Activated T-helper 1 cell treated with Interleukin-2 at 50 U/mL for 16 hours (primary cell): ENCODE measurements around the gene ADAMTS3.
"Not testable (repeated sequence)": the region's sequence is repeated elsewhere in the genome, so short reads cannot be mapped to it uniquely, and the experiment has no call there.

Source experiments
- DNase-seq: peaks from one replicate; pipeline ENCODE4 v3.0.0-alpha.2; 2020; ENCODE audit warnings: low read depth

Gene ADAMTS3

GRCh38 chr4:72552447-72552846 lies 16.6 kb downstream of the ADAMTS3 start:
- no peak for DNase-seq

GRCh38 chr4:72546456-72546855 lies 22.6 kb downstream of the ADAMTS3 start:
- DNase-seq = no peak

- DNase-seq = not testable (repeated sequence)
Observed at GRCh38 chr4:72540694-72541093, 28.3 kb downstream of the ADAMTS3 start.

DNA sequence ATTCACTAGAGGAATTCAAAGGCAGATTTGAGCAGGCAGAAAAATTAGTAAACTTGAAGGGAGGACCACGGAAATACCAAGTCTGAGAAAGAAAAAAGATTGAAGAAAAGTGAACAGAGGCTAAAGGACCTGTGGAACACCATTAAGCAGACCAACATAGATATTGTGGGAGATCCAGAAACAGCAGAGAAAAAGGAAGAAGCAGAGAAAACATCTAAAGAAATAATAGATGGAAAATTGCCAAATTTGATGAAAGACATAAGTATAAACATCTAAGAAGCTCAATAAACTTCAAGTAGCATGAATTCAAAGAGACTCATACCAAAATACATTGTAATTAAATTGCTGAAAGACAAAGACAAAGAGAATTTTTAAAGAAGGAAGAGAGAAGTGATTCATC lies 31.0 kb downstream of the ADAMTS3 start:
- DNase-seq = no peak

GRCh38 chr4:72536443-72536842 lies 32.6 kb downstream of the ADAMTS3 start:
- no peak for DNase-seq

DNA sequence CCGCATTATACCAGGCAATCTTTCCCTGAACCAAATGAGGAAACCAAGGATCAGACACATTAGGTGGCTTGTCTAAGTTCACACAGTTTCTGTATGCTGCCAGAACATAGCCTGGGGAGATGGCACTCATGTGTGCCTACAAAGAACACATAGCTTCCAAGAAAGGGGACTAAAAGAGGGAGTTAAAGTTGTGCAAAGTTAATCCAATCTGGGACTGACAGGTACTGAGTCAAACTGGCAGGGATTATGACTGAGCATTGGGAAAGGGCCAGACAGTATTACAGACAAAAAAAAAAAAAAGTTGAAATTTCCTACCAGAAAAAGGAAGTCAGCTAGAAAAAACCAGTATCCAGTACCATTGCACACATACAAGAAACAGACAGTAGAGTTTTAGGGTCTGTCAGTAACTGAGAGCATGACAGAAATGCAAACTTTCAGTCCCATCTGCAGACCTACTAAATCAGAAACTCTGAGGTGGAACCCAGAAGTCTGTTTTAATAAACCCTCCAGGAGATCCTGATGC lies 37.2 kb downstream of the ADAMTS3 start:
- no peak for DNase-seq

DNA sequence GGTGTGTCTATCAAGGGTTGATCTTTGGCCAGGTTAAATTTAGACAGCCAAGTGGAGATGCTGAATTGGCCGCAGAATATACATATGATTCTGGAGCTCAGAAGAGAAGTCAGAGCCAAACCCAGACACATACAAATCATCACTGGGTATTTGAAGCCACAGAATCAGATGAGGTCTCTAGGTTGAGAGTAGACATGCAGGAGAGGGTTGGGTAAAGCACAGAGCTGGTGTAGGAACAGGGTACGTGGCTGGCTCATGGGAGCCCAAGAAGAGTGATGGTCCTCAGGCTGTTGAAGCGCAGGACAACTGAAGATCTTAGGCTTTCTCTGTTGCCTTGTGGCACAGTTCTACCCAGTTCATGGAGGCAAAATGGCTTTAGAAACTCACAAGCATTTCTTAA lies 37.7 kb downstream of the ADAMTS3 start:
- no peak for DNase-seq

DNA sequence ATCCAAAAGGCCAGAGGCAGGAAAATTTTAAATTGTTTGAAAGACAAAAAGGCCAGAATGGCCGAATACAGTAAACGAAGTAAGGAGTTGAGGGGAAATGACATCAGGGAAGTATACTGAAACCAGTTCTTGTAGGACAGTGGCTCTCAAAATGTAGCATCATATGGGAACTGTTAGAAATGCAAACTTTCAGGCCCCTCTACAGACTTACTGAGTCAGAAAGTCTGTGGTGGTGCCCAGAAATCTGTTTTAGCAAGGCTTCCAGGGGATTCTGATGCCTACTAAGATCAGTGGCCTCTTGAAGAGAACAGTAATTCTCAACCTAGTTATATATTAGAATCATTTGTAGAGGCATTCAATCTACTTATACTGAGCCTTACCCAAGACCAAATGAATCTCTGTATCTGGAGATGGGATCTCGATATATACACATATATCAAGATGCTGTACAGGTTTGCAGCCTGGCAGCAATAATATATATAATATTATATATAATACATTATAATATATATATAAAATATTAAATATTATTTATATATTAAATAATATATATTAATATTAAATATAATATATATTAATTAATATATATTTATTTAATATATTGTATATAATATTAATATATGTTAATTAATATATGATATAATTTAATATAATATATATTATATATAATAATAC lies 39.7 kb downstream of the ADAMTS3 start:
- no peak for DNase-seq

DNA sequence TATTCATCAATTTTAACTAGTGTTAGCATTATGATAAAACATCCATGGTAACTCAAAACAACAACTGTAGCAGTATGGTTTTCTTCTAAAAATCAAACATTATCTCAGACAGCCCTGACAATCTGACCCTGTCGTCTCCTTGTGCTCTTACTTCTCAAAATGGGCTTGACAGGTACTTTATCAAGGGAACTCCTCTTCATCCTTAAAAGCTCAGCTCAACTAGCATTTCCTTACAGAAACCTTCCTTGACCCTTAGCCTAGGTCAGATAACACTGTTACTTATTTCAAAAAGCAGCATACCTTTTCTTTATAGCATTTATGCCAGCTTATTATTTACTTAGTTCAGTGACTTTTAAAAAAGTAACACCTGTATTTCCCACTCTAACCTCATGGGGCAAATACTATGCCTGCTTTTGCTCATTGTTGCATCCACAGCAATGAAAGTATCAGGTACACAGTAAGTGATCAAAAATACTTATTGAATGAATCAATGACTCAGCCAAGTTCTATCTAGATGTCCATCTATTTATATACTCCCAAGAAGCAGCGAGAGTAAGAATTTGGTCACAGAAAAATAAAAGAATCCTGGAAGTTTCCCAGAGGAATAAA lies 41.9 kb downstream of the ADAMTS3 start:
- no peak for DNase-seq

GRCh38 chr4:72525938-72526337 lies 43.1 kb downstream of the ADAMTS3 start:
- DNase-seq = no peak

DNA sequence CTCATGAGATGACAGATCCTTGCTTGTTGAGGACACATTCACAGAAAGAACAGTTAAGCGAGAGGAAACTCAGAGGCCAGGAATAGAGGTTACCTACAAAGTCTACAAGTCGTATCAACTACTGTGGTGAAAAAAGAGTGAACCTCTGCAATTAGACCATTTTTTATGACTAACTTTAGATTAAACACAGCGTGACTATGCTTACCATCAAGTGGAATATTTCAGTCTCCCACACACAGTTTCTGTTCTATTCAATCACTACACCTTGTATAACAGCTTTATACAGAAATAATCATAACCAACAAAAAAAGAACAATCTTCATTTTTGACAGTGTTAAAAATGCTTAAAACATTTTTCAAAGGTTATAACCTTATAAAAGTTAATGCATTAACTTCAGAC lies 46.6 kb downstream of the ADAMTS3 start:
- DNase-seq = no peak

DNA sequence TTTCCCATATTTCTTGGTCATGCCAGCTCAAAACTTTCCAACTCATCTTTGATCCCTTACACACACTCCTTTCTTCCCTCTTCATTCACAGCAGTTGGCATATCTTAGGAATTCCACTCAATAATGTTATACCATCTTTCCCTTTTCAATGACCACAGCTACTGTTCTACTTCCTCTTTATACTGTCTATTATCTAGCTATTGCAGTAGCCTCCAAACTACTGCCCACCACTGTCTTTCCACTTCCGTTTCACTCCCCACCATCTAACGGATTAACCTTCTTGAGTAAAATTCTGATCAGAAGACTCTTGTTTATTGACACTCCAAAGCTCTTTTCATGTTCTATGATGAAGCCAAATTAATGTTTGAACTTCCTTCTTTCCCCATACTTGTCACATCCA lies 55.8 kb downstream of the ADAMTS3 start:
- no peak for DNase-seq

DNA sequence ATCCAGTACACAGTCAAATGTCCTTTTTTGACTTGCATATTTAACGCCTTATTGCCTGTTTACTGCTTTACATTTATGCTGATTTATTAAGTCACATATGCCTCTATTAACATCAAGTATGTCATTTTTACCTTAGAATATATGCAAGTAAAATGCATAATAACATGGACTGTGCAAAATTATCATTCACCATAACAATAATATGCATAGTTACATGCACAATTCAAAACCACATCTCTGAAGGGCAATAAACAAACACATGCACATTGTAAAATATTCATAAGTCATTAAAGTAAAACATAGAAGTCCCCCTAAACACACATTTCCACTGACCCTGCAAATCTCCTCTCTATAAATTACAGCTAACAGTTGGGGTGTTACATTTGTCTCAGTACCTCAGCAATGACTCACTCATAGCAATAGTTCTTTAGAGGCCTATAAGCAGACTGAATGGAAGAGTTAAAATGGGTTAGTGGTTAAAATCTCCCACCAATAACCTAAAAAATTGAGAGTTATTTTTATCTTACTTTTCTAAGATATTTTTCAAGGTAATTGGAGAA lies 61.1 kb downstream of the ADAMTS3 start:
- DNase-seq = no peak

DNA sequence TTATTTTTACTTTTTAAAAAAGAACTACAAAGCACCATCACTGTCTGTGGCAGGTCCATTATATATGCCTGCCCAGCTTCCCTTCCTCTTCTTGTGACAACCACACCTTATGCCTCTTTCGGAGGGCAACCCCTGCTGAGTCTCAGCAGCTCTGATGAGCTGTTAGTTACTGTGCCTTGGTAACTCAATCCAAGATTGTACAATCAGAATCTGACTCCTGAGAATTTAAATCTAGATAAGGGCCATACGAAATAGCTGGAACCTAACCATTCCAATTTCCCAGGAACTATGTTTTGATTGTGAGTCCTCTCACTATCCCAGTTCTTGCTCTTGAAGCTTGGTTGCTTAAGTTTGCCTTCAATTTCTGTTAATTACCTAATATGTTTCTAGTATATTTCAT lies 61.9 kb downstream of the ADAMTS3 start:
- DNase-seq = no peak

DNA sequence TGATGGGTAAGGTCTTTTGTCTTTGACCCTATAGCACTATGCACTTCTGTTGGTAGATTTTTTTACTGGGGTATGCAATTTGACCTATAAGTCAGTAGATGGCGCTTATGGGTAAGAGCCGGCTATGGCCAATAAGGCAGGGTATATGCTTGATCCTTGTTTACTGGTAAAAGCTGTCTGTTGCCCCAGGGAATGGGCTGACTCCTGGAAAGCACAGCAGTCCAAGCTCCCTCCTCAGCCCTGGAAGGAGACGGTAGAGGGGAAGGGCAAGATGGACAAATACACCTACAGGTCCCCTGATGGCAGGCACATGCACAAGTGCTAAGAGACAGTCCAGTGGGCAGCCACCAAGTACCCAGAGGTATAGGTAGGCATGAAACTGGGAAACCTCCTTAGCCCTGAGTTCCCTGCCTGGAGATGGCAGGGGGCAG lies 63.7 kb downstream of the ADAMTS3 start:
- DNase-seq = no peak

- no peak for DNase-seq
Observed at GRCh38 chr4:72500214-72500613, 68.8 kb downstream of the ADAMTS3 start.

GRCh38 chr4:72496119-72496518 lies 72.9 kb downstream of the ADAMTS3 start:
- no peak for DNase-seq

GRCh38 chr4:72494156-72494555 lies 74.9 kb downstream of the ADAMTS3 start:
- DNase-seq = no peak

- no peak for DNase-seq
Observed at GRCh38 chr4:72489267-72489666, 79.8 kb downstream of the ADAMTS3 start.

GRCh38 chr4:72486991-72487390 lies 82.0 kb downstream of the ADAMTS3 start:
- no peak for DNase-seq

- DNase-seq = no peak
Observed at GRCh38 chr4:72484981-72485380, 84.0 kb downstream of the ADAMTS3 start.

DNA sequence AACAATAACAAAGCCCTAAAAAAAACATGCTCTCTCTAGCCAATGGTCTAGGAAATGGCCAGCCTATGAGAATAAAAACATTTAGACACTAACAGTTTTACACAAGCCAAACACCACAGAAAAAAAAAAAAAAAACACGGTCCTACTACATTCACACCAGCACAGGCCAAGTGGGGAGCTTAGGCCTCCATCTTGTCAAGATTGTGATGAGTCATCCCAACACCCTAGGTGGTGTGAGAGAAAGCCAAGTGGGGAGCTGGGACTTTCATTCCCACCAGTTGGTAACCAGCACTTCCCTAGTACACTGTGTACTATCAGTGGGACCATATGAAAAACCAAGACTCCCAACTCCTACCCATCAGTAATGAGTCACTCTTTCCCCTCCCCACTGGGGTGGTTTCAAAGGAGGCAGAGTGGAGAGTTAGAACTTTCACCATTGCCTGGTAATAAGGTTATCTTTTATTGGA lies 95.6 kb downstream of the ADAMTS3 start:
- no peak for DNase-seq

GRCh38 chr4:72471816-72472215 lies 97.2 kb downstream of the ADAMTS3 start:
- no peak for DNase-seq
